ENCODE data around the gene VEGFA. TPM values are rescaled to one million over a fixed set of nuclear protein-coding genes. Genes with fewer than 3 reads are reported as not detected.
A peak's percentile ranks its signal among the peaks of the same experiment; 100 is the strongest.

Gene VEGFA
- total RNA-seq, 4 donors from 2014 or later, result 28.0 to 107 (median 80.8) TPM

GRCh38 chr6:43771858-43772680 is 2.1 kb downstream of the VEGFA start:
- Histone ChIP-seq H3K27ac (peak overlapping the region; percentile 93 to 98 (median 97)), H3K4me3 (peak overlapping the region; percentile 74 to 97 (median 82)), H3K36me3 (peaks cover 0 to 16% (median 1%) of the 10 kb centered on the region in 3 donors), H3K9me3 (no peaks in the 10 kb centered on the region), H3K27me3 (peaks cover 0 to 9% (median 0%) of the 10 kb centered on the region in 4 donors), H3K4me1 (peaks cover 43 to 70% (median 49%) of the 10 kb centered on the region in 3 donors)
- no peak for TF ChIP-seq CTCF (IDR thresholded peaks at IDR 0.05)
- peak in 1 of 4 donors; percentile 34 for TF ChIP-seq POLR2A (IDR thresholded peaks at IDR 0.05)
- intact Hi-C loops (cut with DNase I), result no loop called here
- DNase-seq, result no peak
- 8 to 17% methylated on average over 11 to 23 of the region's 48 CpGs for WGBS, 2 donors

- H3K27me3 ChIP-seq, result peaks cover 0 to 9% (median 0%) of the 10 kb centered on the region in 4 donors
- peaks cover 4 to 22% (median 7%) of the 10 kb centered on the region in 3 donors for H3K36me3 ChIP-seq
- H3K4me1 ChIP-seq, result peaks cover 43 to 70% (median 49%) of the 10 kb centered on the region in 3 donors
- intact Hi-C loops (cut with DNase I), result no loop called here
- no peaks in the 10 kb centered on the region for H3K9me3 ChIP-seq
- peak overlapping the region; percentile 74 to 97 (median 82) for H3K4me3 ChIP-seq
- TF ChIP-seq CTCF (IDR thresholded peaks at IDR 0.05) (no peak), POLR2A (IDR thresholded peaks at IDR 0.05) (no peak)
- H3K27ac ChIP-seq, result peak overlapping the region; percentile 93 to 98 (median 97)
- 0 to 20% methylated on average over 1 of the region's 7 CpGs for WGBS, 2 donors
- DNase-seq, result no peak
Measured at GRCh38 chr6:43772681-43773049, 2.7 kb downstream of the VEGFA start.

GRCh38 chr6:43773050-43773979 is 3.3 kb downstream of the VEGFA start:
- DNase-seq, result no peak
- WGBS, 2 donors, result 17 to 53% methylated on average over 8 to 9 of the region's 12 CpGs
- Histone ChIP-seq H3K27ac (peak overlapping the region; percentile 93 to 98 (median 97)), H3K36me3 (peaks cover 10 to 28% (median 12%) of the 10 kb centered on the region in 3 donors), H3K4me1 (peaks cover 43 to 70% (median 49%) of the 10 kb centered on the region in 3 donors), H3K27me3 (peaks cover 0 to 6% (median 0%) of the 10 kb centered on the region in 4 donors), H3K4me3 (peak overlapping the region; percentile 74 to 97 (median 82)), H3K9me3 (no peaks in the 10 kb centered on the region)
- intact Hi-C loops (cut with DNase I), result no loop called here
- peak; percentile 40 to 81 (median 66) for TF ChIP-seq CTCF (IDR thresholded peaks at IDR 0.05)
- no peak for TF ChIP-seq POLR2A (IDR thresholded peaks at IDR 0.05)

- H3K4me3 ChIP-seq, result peak overlapping the region in 3 of 4 donors; percentile 74 to 97 (median 89)
- no peak for DNase-seq
- peaks cover 0 to 6% (median 0%) of the 10 kb centered on the region in 4 donors for H3K27me3 ChIP-seq
- no peaks in the 10 kb centered on the region for H3K9me3 ChIP-seq
- TF ChIP-seq POLR2A (IDR thresholded peaks at IDR 0.05), result no peak
- TF ChIP-seq CTCF (IDR thresholded peaks at IDR 0.05), result no peak
- peaks cover 41 to 66% (median 46%) of the 10 kb centered on the region in 3 donors for H3K4me1 ChIP-seq
- H3K27ac ChIP-seq, result peak overlapping the region; percentile 35 to 98 (median 95)
- intact Hi-C loops (cut with DNase I), result no loop called here
- H3K36me3 ChIP-seq, result peaks cover 12 to 37% (median 17%) of the 10 kb centered on the region in 3 donors
- WGBS, 2 donors, result 45 to 47% methylated on average over 8 to 10 of the region's 12 CpGs
Measured at GRCh38 chr6:43773980-43774775, 4.2 kb downstream of the VEGFA start.

Data from esophagus squamous epithelium (tissue), 5 donors.